ENCODE measurements around the gene SNRK. TPM values are rescaled to one million over a fixed set of nuclear protein-coding genes. Genes with fewer than 3 reads are reported as not detected.

The SNRK gene
- total RNA-seq, 1 donor = 17.3 TPM

DNA sequence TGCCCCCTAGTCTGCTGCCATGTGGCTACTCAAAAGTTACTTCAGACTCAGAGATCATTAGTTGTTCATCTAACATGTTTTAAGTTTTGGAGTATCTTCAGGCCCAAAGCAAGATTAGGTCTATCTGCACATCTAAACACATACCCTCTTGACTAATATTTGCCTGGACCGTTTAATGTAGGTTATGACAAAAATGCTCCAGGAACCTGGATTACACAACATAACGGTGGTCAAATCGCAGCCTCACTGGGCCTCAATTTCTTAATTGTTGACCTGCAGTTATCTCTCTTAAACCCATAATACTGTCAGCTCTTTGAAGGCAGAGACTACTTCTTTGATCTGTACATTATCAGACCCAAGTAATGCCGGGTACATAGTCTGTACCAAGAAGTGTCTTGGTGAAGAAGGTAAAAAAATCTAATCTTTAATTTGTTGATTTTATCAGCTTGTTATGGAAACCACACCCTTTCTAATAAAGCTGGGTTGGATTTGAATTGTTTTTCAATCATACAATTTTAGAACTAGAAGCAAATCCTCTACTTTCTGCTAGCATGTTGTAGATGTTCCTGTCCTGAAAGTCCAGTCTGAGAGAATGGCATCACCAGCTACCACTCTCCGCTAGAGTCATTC lies 3.6 kb downstream of the SNRK start:
- TF ChIP-seq, protein P1, sequence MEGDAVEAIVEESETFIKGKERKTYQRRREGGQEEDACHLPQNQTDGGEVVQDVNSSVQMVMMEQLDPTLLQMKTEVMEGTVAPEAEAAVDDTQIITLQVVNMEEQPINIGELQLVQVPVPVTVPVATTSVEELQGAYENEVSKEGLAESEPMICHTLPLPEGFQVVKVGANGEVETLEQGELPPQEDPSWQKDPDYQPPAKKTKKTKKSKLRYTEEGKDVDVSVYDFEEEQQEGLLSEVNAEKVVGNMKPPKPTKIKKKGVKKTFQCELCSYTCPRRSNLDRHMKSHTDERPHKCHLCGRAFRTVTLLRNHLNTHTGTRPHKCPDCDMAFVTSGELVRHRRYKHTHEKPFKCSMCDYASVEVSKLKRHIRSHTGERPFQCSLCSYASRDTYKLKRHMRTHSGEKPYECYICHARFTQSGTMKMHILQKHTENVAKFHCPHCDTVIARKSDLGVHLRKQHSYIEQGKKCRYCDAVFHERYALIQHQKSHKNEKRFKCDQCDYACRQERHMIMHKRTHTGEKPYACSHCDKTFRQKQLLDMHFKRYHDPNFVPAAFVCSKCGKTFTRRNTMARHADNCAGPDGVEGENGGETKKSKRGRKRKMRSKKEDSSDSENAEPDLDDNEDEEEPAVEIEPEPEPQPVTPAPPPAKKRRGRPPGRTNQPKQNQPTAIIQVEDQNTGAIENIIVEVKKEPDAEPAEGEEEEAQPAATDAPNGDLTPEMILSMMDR (IDR thresholded peaks at IDR 0.05; ENCODE audit: insufficient read depth, low read length) = no peak
- no peak overlapping the region for H3K4me3 ChIP-seq (ENCODE audit: low read depth, low read length)
- no peak for DNase-seq (ENCODE audit: low read depth)

DNA sequence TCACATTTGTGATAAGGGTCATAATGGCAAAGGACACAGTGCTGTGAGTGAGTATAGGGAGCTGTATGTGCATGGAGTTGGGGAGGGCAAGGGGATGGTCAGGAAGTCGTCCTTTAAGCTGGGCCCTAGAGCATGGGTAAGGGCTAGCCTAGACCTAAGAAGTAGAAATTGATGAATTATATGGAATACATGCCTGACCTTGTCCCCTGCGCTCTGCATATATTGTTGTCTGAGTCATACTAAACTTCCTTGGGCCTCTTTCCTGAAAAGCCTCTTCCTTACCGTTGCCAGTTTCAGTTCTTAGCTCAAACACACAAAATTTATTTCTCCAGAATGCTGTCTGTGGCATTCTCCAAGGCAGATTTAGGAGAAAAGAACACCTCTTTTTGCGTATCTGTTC lies 4.6 kb downstream of the SNRK start:
- no peak overlapping the region for H3K4me3 ChIP-seq (ENCODE audit: low read depth, low read length)
- TF ChIP-seq, protein P1 (IDR thresholded peaks at IDR 0.05; ENCODE audit: insufficient read depth, low read length) = no peak
- peak; percentile 12 for DNase-seq (ENCODE audit: low read depth)

DNA sequence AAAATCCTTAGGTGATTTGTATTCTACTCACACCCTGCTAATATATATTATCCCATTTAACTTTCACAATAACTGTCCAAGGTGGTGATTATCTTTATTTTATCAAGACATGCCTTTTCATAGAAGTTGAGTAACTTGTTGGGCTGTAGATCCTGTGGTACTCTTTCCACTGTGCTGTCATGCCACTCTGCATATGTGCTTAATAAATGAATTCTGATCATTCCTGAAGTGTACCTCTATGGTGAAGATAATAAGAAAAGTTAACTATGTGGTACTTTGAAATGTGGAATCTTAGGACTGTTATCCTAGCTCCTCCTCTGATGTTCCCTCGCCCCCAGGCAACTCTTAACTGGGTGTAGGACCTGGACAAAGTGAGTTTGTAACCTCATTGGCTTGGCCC lies 5.2 kb downstream of the SNRK start:
- no peak for DNase-seq (ENCODE audit: low read depth)
- no peak overlapping the region for H3K4me3 ChIP-seq (ENCODE audit: low read depth, low read length)
- TF ChIP-seq, protein P1 (IDR thresholded peaks at IDR 0.05; ENCODE audit: insufficient read depth, low read length) = no peak

DNA sequence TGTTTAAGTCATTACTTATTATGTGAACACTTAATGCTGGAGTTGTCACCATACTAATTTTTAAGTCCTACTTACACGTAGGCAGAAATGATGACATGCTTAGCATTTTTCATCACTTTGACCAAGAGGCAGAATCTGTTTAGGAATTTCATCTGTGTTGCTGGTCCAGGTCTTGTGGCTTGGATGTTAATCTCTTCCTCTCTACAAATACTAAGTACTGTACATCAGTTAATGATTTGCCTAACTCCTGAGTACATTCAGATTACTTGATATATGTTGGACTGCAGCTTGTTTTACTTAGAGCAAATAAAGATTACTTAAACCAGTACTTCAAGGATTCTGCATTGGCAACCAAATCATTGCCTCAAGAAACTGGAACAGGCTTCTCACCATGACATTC lies 8.6 kb downstream of the SNRK start:
- no peak overlapping the region for H3K4me3 ChIP-seq (ENCODE audit: low read depth, low read length)
- peak; percentile 6 for DNase-seq (ENCODE audit: low read depth)
- TF ChIP-seq, protein P1 (IDR thresholded peaks at IDR 0.05; ENCODE audit: insufficient read depth, low read length) = no peak

DNA sequence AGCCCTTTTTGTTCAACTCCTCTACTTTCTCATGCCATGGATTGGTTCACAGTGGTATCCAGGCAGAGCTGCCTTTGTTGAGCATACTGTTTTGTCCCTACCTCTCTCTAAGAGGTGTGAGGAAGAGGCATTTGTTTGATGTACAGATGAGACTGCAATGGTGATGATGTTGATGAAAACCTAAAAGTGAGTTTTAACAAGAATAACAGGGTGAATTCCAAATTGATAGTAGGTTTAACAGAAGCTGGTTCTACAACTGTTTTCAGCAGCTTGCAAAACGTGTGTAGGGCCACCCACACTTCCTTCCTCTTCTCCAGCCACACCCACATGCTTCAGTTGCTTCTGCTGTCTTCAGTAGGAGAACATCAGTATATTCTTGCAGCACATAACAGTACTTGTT lies 10.2 kb downstream of the SNRK start:
- DNase-seq (ENCODE audit: low read depth) = peak; percentile 23
- no peak overlapping the region for H3K4me3 ChIP-seq (ENCODE audit: low read depth, low read length)
- TF ChIP-seq, protein P1 (IDR thresholded peaks at IDR 0.05; ENCODE audit: insufficient read depth, low read length) = no peak

DNA sequence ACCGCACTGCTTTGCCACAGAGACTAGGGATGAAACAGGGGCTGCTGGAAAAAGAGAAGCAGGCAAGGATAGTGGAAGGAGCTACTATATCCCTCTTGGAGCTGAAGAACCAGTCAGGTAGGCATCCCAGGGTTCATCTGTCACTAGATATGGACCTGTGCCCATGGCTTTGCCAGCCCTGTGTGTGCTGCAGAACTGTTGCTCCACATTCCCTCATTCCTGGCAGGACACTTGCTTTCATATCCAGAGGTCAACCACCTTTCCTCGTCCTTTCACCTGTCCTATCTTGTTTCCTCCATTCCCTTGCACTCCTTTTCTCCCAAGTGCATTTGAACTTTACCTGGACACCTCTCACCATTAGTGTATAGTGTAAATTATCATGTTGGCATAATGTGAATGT lies 12.0 kb downstream of the SNRK start:
- TF ChIP-seq, protein P1 (IDR thresholded peaks at IDR 0.05; ENCODE audit: insufficient read depth, low read length) = no peak
- H3K4me3 ChIP-seq (ENCODE audit: low read depth, low read length) = no peak overlapping the region
- no peak for DNase-seq (ENCODE audit: low read depth)

DNA sequence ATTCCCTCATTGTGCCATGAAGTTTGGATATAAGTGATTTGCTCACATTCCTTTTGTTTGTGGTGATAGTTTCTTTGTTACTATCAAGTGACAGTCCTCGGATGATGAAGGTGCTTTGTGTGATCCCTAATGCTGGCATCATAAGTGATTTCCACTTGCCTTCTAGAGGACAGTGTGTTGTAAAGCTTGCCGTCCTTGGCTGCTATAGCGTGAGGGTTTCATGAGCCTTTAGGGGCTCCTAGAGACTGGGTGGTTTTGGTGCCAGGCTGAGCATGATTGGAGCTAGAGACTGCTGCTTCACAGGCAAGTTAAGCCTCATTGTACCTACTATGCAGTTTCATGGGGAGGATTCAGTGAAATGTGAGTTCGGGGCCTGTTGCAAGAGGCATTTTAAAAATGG lies 12.4 kb downstream of the SNRK start:
- no peak for DNase-seq (ENCODE audit: low read depth)
- H3K4me3 ChIP-seq (ENCODE audit: low read depth, low read length) = no peak overlapping the region
- TF ChIP-seq, protein P1 (IDR thresholded peaks at IDR 0.05; ENCODE audit: insufficient read depth, low read length) = no peak
